ENCODE data around the gene ARID5B. TPM values are rescaled to one million over a fixed set of nuclear protein-coding genes. Genes with fewer than 3 reads are reported as not detected.

Gene ARID5B
- total RNA-seq, 2 donors from 2014 or later = 74.4 to 113 TPM

Other genes with a start within 250 kb of the ARID5B start
- gene CABCOCO1, start 238.8 kb upstream of the ARID5B start, total RNA-seq = not detected

Data from activated T-cell treated with anti-CD3 and anti-CD28 coated beads, Interleukin-2, amount 50 U/mL, for 72 hours (primary cell).